H9 (cell line): ENCODE data around the gene ANKRD36. TPM values are rescaled to one million over a fixed set of nuclear protein-coding genes. Genes with fewer than 3 reads are reported as not detected.
A peak's percentile ranks its signal among the peaks of the same experiment; 100 is the strongest.
"Not testable (repeated sequence)": the region's sequence is repeated elsewhere in the genome, so short reads cannot be mapped to it uniquely, and the experiment has no call there.

Source experiments
- DNase-seq: peaks from one replicate; pipeline ENCODE4 v3.0.0-alpha.2; 2017
- H2AFZ ChIP-seq: one replicate; pipeline ENCODE4 v1.6.1; 2013; ENCODE audit warnings: mild to moderate bottlenecking, low read length, control low read depth, moderate library complexity
- H2AK5ac ChIP-seq: 2 replicates; pipeline ENCODE4 v1.6.1; 2013; ENCODE audit warnings: low read length, control low read depth, mixed read lengths; ENCODE audit not compliant: insufficient read length
- H2BK120ac ChIP-seq: one replicate; pipeline ENCODE4 v1.6.1; 2013; ENCODE audit warnings: low read depth, mild to moderate bottlenecking, low read length, control low read depth, inconsistent platforms; ENCODE audit not compliant: poor library complexity, severe bottlenecking
- H2BK12ac ChIP-seq: 2 replicates; pipeline ENCODE4 v1.6.1; 2013; ENCODE audit warnings: low read length, control low read depth, mixed read lengths, low read depth; ENCODE audit not compliant: insufficient read length
- H2BK15ac ChIP-seq: 2 replicates; pipeline ENCODE4 v1.6.1; 2013; ENCODE audit warnings: low read depth, low read length, control low read depth
- H2BK20ac ChIP-seq: one replicate; pipeline ENCODE4 v1.6.1; 2013; ENCODE audit warnings: low read depth, mild to moderate bottlenecking, low read length, control low read depth, inconsistent platforms; ENCODE audit not compliant: poor library complexity, severe bottlenecking
- H2BK5ac ChIP-seq: 2 replicates; pipeline ENCODE4 v1.6.1; 2013; ENCODE audit warnings: low read length, control low read depth, mixed read lengths; ENCODE audit not compliant: insufficient read length
- H3K14ac ChIP-seq: 2 replicates; pipeline ENCODE4 v1.6.1; 2013; ENCODE audit warnings: low read length, control low read depth; ENCODE audit not compliant: insufficient read depth
- H3K18ac ChIP-seq: 2 replicates; pipeline ENCODE4 v1.6.1; 2013; ENCODE audit warnings: low read depth, mild to moderate bottlenecking, mixed read lengths, low read length, control low read depth; ENCODE audit not compliant: insufficient read length
- H3K23ac ChIP-seq: 2 replicates; pipeline ENCODE4 v1.6.1; 2013; ENCODE audit warnings: low read length, control low read depth, mixed read lengths, low read depth; ENCODE audit not compliant: insufficient read length
- H3K23me2 ChIP-seq: 2 replicates; pipeline ENCODE4 v1.6.1; 2013; ENCODE audit warnings: low read depth, mild to moderate bottlenecking, mixed read lengths, low read length, control low read depth; ENCODE audit not compliant: insufficient read length, poor library complexity, severe bottlenecking
- H3K27ac ChIP-seq: 2 replicates; pipeline ENCODE4 v1.5.1; 2013; ENCODE audit warnings: low read length, control low read depth, mixed read lengths, low read depth; ENCODE audit not compliant: insufficient read length
- H3K27me3 ChIP-seq: 2 replicates; pipeline ENCODE4 v1.6.1; 2013; ENCODE audit warnings: low read length, control low read depth, inconsistent platforms; ENCODE audit not compliant: insufficient read depth
- H3K4ac ChIP-seq: 2 replicates; pipeline ENCODE4 v1.6.1; 2013; ENCODE audit warnings: low read depth, mild to moderate bottlenecking, control low read depth, inconsistent platforms, low read length, moderate library complexity
- H3K4me1 ChIP-seq: 2 replicates; pipeline ENCODE4 v1.6.1; 2013; ENCODE audit warnings: low read length, control low read depth, inconsistent platforms; ENCODE audit not compliant: insufficient read depth
- H3K4me2 ChIP-seq: 2 replicates; pipeline ENCODE4 v1.6.1; 2013; ENCODE audit warnings: low read length, control low read depth, mixed read lengths; ENCODE audit not compliant: insufficient read length, insufficient read depth
- H3K56ac ChIP-seq: 2 replicates; pipeline ENCODE4 v1.6.1; 2013; ENCODE audit warnings: low read depth, mild to moderate bottlenecking, mixed read lengths, low read length, control low read depth; ENCODE audit not compliant: insufficient read length
- H3K79me1 ChIP-seq: 2 replicates; pipeline ENCODE4 v1.6.1; 2013; ENCODE audit warnings: low read depth, mild to moderate bottlenecking, moderate library complexity, low read length, control low read depth, inconsistent platforms; ENCODE audit not compliant: insufficient read depth, poor library complexity, severe bottlenecking
- H3K79me2 ChIP-seq: 2 replicates; pipeline ENCODE4 v1.6.1; 2013; ENCODE audit warnings: low read length, control low read depth, inconsistent platforms; ENCODE audit not compliant: insufficient read depth
- H3K9ac ChIP-seq: 2 replicates; pipeline ENCODE4 v1.6.1; 2013; ENCODE audit warnings: low read length, control low read depth, mixed read lengths; ENCODE audit not compliant: insufficient read length; ENCODE audit errors: extremely low read depth
- H3K9me3 ChIP-seq: one replicate; pipeline ENCODE4 v1.6.1; 2013; ENCODE audit warnings: low read depth, low read length, inconsistent platforms; ENCODE audit not compliant: control insufficient read depth
- H3T11ph ChIP-seq: one replicate; pipeline ENCODE4 v1.6.1; 2013; ENCODE audit warnings: mild to moderate bottlenecking, low read length, control low read depth, inconsistent platforms
- H4K20me1 ChIP-seq: one replicate; pipeline ENCODE4 v1.6.1; 2013; ENCODE audit not compliant: control insufficient read depth, insufficient read length, insufficient read depth
- H4K5ac ChIP-seq: 2 replicates; pipeline ENCODE4 v1.6.1; 2013; ENCODE audit warnings: low read depth, mild to moderate bottlenecking, mixed read lengths, low read length, control low read depth; ENCODE audit not compliant: insufficient read length
- H4K8ac ChIP-seq: replicated peaks from 2 replicates; pipeline ENCODE4 v1.6.1; 2013; ENCODE audit warnings: low read length, control low read depth, mixed read lengths, low read depth; ENCODE audit not compliant: insufficient read length
- H4K91ac ChIP-seq: 2 replicates; pipeline ENCODE4 v1.6.1; 2013; ENCODE audit warnings: low read depth, mild to moderate bottlenecking, moderate library complexity, mixed read lengths, low read length, control low read depth; ENCODE audit not compliant: insufficient read length
- H3K27ac Mint-ChIP-seq, 3 experiments: 2 replicates in 2 of 3; 3 replicates in 1 of 3; pipeline ENCODE4 v1.8.0; 2020 to 2021; ENCODE audit warnings: mixed read lengths in 3 of 3, mild to moderate bottlenecking in 1 of 3, moderate library complexity in 1 of 3
- H3K27me3 Mint-ChIP-seq: 2 replicates; pipeline ENCODE4 v1.8.0; 2021; ENCODE audit warnings: low read depth, mild to moderate bottlenecking, moderate library complexity, mixed read lengths
- H3K36me3 Mint-ChIP-seq, 3 experiments: 2 replicates in 2 of 3; 3 replicates in 1 of 3; pipeline ENCODE4 v1.8.0; 2020 to 2021; ENCODE audit warnings: low read depth in 3 of 3, mixed read lengths in 3 of 3; ENCODE audit not compliant: insufficient read depth in 1 of 3
- H3K4me1 Mint-ChIP-seq, 2 experiments: 2 replicates each; pipeline ENCODE4 v1.8.0; 2020; ENCODE audit warnings: mixed read lengths in 2 of 2
- H3K4me3 Mint-ChIP-seq, 2 experiments: 2 replicates in 1 of 2; 3 replicates in 1 of 2; pipeline ENCODE4 v1.8.0; 2020 to 2021; ENCODE audit warnings: mild to moderate bottlenecking in 2 of 2, mixed read lengths in 2 of 2, moderate library complexity in 1 of 2
- H3K9me3 Mint-ChIP-seq, 2 experiments: 2 replicates in 1 of 2; 3 replicates in 1 of 2; pipeline ENCODE4 v1.8.0; 2020; ENCODE audit warnings: mild to moderate bottlenecking in 2 of 2, mixed read lengths in 2 of 2, moderate library complexity in 1 of 2
- WGBS: extraction: QIAGEN DNeasy Blood & Tissue Kit; methylation state at CpG from one replicate; pipeline ENCODE4 v1.1.7; 2013; ENCODE audit warnings: missing lambda C conversion rate, low lambda C conversion rate, mixed read lengths; ENCODE audit not compliant: insufficient read length; ENCODE audit errors: extremely low coverage; 5-methylcytosine and 5-hydroxymethylcytosine counted together
- total RNA-seq: library from RNA; stranded (reverse); gene quantifications from 2 replicates; pipeline ENCODE4 v1.2.1, GENCODE V29; 2021
- TF ChIP-seq, protein P1 (sequence below): fragments of 200-600 bp; sonication (generic); conservative IDR thresholded peaks from 3 replicates; pipeline ENCODE4 v1.8.0; 2021; ENCODE audit warnings: antibody characterized with exemption, mild to moderate bottlenecking

Gene ANKRD36
- total RNA-seq, 1 experiment from 2014 or later = 9.8 TPM

DNA sequence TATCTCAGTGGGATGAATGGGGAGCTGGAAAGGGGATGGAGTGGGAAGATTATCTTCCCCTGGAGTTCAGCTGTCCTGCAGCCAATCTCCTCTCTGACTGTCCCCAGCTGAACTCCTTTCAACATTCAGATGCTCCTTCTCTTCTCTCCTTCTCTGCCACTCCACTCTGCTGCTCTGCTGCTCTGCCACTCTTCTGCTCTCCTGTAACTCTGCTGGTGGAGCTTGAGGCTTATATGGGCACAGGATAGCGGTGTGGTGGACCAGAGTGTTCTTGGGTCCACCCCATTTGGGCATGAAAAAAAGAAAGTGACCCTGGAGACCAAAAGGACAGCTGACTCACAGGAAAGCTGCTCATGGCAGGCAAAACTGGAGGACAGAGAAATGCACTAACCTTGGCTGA, 44.9 kb upstream of the ANKRD36 start:
- H4K8ac ChIP-seq = no peak overlapping the region
- H3K18ac ChIP-seq = no peak overlapping the region
- no peaks in the 10 kb centered on the region for H4K20me1 ChIP-seq
- WGBS = no CpG with 5 or more reads among the region's 1 CpG
- no peak overlapping the region for H3K4ac ChIP-seq
- TF ChIP-seq, protein P1, sequence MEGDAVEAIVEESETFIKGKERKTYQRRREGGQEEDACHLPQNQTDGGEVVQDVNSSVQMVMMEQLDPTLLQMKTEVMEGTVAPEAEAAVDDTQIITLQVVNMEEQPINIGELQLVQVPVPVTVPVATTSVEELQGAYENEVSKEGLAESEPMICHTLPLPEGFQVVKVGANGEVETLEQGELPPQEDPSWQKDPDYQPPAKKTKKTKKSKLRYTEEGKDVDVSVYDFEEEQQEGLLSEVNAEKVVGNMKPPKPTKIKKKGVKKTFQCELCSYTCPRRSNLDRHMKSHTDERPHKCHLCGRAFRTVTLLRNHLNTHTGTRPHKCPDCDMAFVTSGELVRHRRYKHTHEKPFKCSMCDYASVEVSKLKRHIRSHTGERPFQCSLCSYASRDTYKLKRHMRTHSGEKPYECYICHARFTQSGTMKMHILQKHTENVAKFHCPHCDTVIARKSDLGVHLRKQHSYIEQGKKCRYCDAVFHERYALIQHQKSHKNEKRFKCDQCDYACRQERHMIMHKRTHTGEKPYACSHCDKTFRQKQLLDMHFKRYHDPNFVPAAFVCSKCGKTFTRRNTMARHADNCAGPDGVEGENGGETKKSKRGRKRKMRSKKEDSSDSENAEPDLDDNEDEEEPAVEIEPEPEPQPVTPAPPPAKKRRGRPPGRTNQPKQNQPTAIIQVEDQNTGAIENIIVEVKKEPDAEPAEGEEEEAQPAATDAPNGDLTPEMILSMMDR = no peak
- no peaks in the 10 kb centered on the region for H3K4me1 ChIP-seq
- H3K23ac ChIP-seq = no peak overlapping the region
- H2AFZ ChIP-seq = no peak overlapping the region
- no peak overlapping the region for H4K5ac ChIP-seq
- no peaks in the 10 kb centered on the region for H3K79me2 ChIP-seq
- peaks cover 0 to 8% of the 10 kb centered on the region in 2 experiments; a peak in 2 of 4 replicates for H3K4me1 Mint-ChIP-seq
- H2BK12ac ChIP-seq = no peak overlapping the region
- H3K23me2 ChIP-seq = no peaks in the 10 kb centered on the region
- H2BK15ac ChIP-seq = no peak overlapping the region
- no peak overlapping the region for H3K4me3 Mint-ChIP-seq
- H3K36me3 Mint-ChIP-seq = peaks cover 0 to 7% (median 3%) of the 10 kb centered on the region in 3 experiments; a peak in 2 of 7 replicates
- no peak overlapping the region for H2AK5ac ChIP-seq
- no peak overlapping the region for H3K14ac ChIP-seq
- H2BK20ac ChIP-seq = no peak overlapping the region
- no peak overlapping the region for H3K27ac ChIP-seq
- H3T11ph ChIP-seq = no peak overlapping the region
- H3K9ac ChIP-seq = no peak overlapping the region
- H3K56ac ChIP-seq = no peak overlapping the region
- no peak overlapping the region for H3K4me2 ChIP-seq
- DNase-seq = no peak
- peaks cover 6% of the 10 kb centered on the region for H3K9me3 ChIP-seq
- H3K79me1 ChIP-seq = no peaks in the 10 kb centered on the region
- H3K9me3 Mint-ChIP-seq = peaks cover 10 to 16% of the 10 kb centered on the region in 2 experiments; a peak in 4 of 5 replicates
- H2BK5ac ChIP-seq = no peak overlapping the region
- peaks cover 2% of the 10 kb centered on the region; the same call in 1 of the 2 replicates for H3K27me3 Mint-ChIP-seq
- no peak overlapping the region for H2BK120ac ChIP-seq
- H3K27me3 ChIP-seq = no peaks in the 10 kb centered on the region
- H4K91ac ChIP-seq = no peak overlapping the region
- 0 out of 7 replicates have a peak overlapping the region, but pooled peaks of 1 of the 3 experiments have one; percentile 46 for H3K27ac Mint-ChIP-seq

DNA sequence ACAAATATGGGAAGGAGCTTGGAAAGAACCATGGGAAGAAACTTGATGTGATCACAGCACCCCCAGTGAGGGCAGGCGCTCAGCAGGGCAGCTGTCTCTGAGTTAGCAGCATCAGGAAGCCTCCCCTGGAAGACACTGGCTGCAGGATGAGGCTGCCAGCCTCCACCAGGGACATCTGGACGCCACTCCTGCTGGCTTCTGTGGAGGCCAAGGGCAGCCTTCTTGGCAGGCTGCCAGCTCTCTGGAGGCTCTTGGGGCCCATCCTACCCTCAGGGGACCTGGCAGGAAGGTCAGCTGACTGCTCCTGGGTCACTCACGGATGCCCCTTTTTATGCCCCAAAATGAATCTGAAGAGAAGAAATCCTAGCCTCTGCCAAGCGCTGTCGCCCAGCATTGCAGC, 44.2 kb upstream of the ANKRD36 start:
- H2AFZ ChIP-seq, H3K4me1 ChIP-seq, H2BK12ac ChIP-seq, H3K14ac ChIP-seq, H3K4me1 Mint-ChIP-seq, H3K79me2 ChIP-seq, H4K20me1 ChIP-seq, H3K23ac ChIP-seq, H3K27me3 ChIP-seq, H3K4me3 Mint-ChIP-seq, H3K4me2 ChIP-seq, H2BK20ac ChIP-seq, H3K23me2 ChIP-seq, H3K9ac ChIP-seq, DNase-seq, H3K36me3 Mint-ChIP-seq, H3K56ac ChIP-seq, H2BK15ac ChIP-seq, H3K27me3 Mint-ChIP-seq, H3K27ac Mint-ChIP-seq, H4K91ac ChIP-seq, H3T11ph ChIP-seq, H3K4ac ChIP-seq, H3K9me3 ChIP-seq, H4K8ac ChIP-seq, H2BK120ac ChIP-seq, H3K79me1 ChIP-seq, H4K5ac ChIP-seq, H3K18ac ChIP-seq, H2BK5ac ChIP-seq, H2AK5ac ChIP-seq, H3K27ac ChIP-seq: not testable (repeated sequence)
- WGBS = no CpG with 5 or more reads among the region's 5 CpGs
- H3K9me3 Mint-ChIP-seq = peaks cover 10 to 16% of the 10 kb centered on the region in 2 experiments; a peak in 4 of 5 replicates
